GM12874 (cell line): ENCODE measurements around the gene VIM.

ENCODE experiments used
- CTCF ChIP-seq: IDR thresholded peaks from 2 replicates; pipeline ENCODE4 v1.5.1; 2011; ENCODE audit warnings: low read depth, mild to moderate bottlenecking, control low read depth, low read length, moderate library complexity; ENCODE audit not compliant: insufficient read depth

The VIM gene

GRCh38 chr10:17240096-17240495 is 12.1 kb downstream of the VIM start:
- TF ChIP-seq CTCF: no peak

GRCh38 chr10:17240616-17241015 is 12.6 kb downstream of the VIM start:
- no peak for TF ChIP-seq CTCF

GRCh38 chr10:17241611-17242333 is 13.7 kb downstream of the VIM start:
- TF ChIP-seq CTCF: no peak

GRCh38 chr10:17244700-17245365 is 16.8 kb downstream of the VIM start:
- TF ChIP-seq CTCF: no peak

GRCh38 chr10:17247210-17247609 is 19.2 kb downstream of the VIM start:
- no peak for TF ChIP-seq CTCF

GRCh38 chr10:17248964-17249363 is 20.9 kb downstream of the VIM start:
- TF ChIP-seq CTCF: no peak

- TF ChIP-seq CTCF: peak; percentile 51; the same call in 1 of the 2 replicates
Measured at GRCh38 chr10:17249820-17250219, 21.8 kb downstream of the VIM start.
